Measurements from ENCODE around the gene TRPV6. TPM values are rescaled to one million over a fixed set of nuclear protein-coding genes. Genes with fewer than 3 reads are reported as not detected.

TRPV6 gene
- total RNA-seq, 3 donors from 2014 or later (not counting 1 experiment from before 2014, with no cell fraction given) = not detected

GRCh38 chr7:142856565-142857245 is 28.8 kb downstream of the TRPV6 start:
- Histone ChIP-seq H3K27ac (ENCODE audit: low read length) (no peak overlapping the region), H3K27me3 (ENCODE audit: control insufficient read depth, insufficient read depth, low read length) (no peaks in the 10 kb centered on the region), H3K9me3 (ENCODE audit: control insufficient read depth, insufficient read depth, low read length) (no peaks in the 10 kb centered on the region), H3K4me3 (ENCODE audit: low read length) (no peak overlapping the region), H3K4me1 (ENCODE audit: control insufficient read depth, insufficient read depth, low read length) (peaks cover 17% of the 10 kb centered on the region), H3K36me3 (ENCODE audit: control insufficient read depth, insufficient read depth, low read length) (no peaks in the 10 kb centered on the region)
- Mint-ChIP-seq H3K27ac (no peak overlapping the region), H3K4me1 (peaks cover 10 to 16% of the 10 kb centered on the region in 2 donors), H3K36me3 (no peaks in the 10 kb centered on the region), H3K9me3 (no peaks in the 10 kb centered on the region), H3K4me3 (peak overlapping the region; percentile 7), H3K27me3 (ENCODE audit: low read depth in 2 of 2) (peaks cover 0 to 2% of the 10 kb centered on the region in 2 donors)
- TF ChIP-seq CTCF (IDR thresholded peaks at IDR 0.05) = no peak
- DNase-seq = peak in 1 of 2 donors; percentile 21
- intact Hi-C loops (cut with micrococcal nuclease) = no loop called here
- no peak for ATAC-seq
- WGBS (ENCODE audit: insufficient coverage) = 94% methylated on average over 7 of the region's 7 CpGs

GRCh38 chr7:142855756-142856564 is 29.6 kb downstream of the TRPV6 start:
- no peak overlapping the region for H3K27ac ChIP-seq (ENCODE audit: low read length)
- no peak for ATAC-seq
- DNase-seq = no peak

GRCh38 chr7:142855114-142855743 is 30.3 kb downstream of the TRPV6 start:
- no peaks in the 10 kb centered on the region for H3K9me3 ChIP-seq (ENCODE audit: control insufficient read depth, insufficient read depth, low read length)
- intact Hi-C loops (cut with micrococcal nuclease) = loop anchor here (2.0 kb wide), 1 partner anchor 360 kb away; no protein-coding TSS in a partner anchor
- H3K4me3 Mint-ChIP-seq = peak overlapping the region; percentile 58
- no peak overlapping the region for H3K27ac ChIP-seq (ENCODE audit: low read length)
- no peaks in the 10 kb centered on the region for H3K36me3 ChIP-seq (ENCODE audit: control insufficient read depth, insufficient read depth, low read length)
- peaks cover 0 to 2% of the 10 kb centered on the region in 2 donors for H3K27me3 Mint-ChIP-seq (ENCODE audit: low read depth in 2 of 2)
- H3K9me3 Mint-ChIP-seq = no peaks in the 10 kb centered on the region
- H3K4me1 Mint-ChIP-seq = peaks cover 10 to 16% of the 10 kb centered on the region in 2 donors
- peak in 1 of 2 donors; percentile 26 for DNase-seq
- TF ChIP-seq CTCF (IDR thresholded peaks at IDR 0.05) = no peak
- 10% methylated on average over 43 of the region's 43 CpGs for WGBS (ENCODE audit: insufficient coverage)
- ATAC-seq = no peak
- H3K27ac Mint-ChIP-seq = no peak overlapping the region
- no peaks in the 10 kb centered on the region for H3K27me3 ChIP-seq (ENCODE audit: control insufficient read depth, insufficient read depth, low read length)
- H3K4me3 ChIP-seq (ENCODE audit: low read length) = peak overlapping the region; percentile 88
- no peaks in the 10 kb centered on the region for H3K36me3 Mint-ChIP-seq
- peaks cover 17% of the 10 kb centered on the region for H3K4me1 ChIP-seq (ENCODE audit: control insufficient read depth, insufficient read depth, low read length)

More at GRCh38 chr7:142855756-142856564, 29.6 kb downstream of the TRPV6 start:
- intact Hi-C loops (cut with micrococcal nuclease) = loop anchor here (2.0 kb wide), 1 partner anchor 359 kb away; no protein-coding TSS in a partner anchor
- Mint-ChIP-seq H3K27ac (no peak overlapping the region), H3K4me1 (peaks cover 10 to 16% of the 10 kb centered on the region in 2 donors), H3K9me3 (no peaks in the 10 kb centered on the region), H3K36me3 (no peaks in the 10 kb centered on the region), H3K4me3 (peak overlapping the region; percentile 58), H3K27me3 (ENCODE audit: low read depth in 2 of 2) (peaks cover 0 to 2% of the 10 kb centered on the region in 2 donors)
- Histone ChIP-seq H3K27me3 (ENCODE audit: control insufficient read depth, insufficient read depth, low read length) (no peaks in the 10 kb centered on the region), H3K36me3 (ENCODE audit: control insufficient read depth, insufficient read depth, low read length) (no peaks in the 10 kb centered on the region), H3K4me3 (ENCODE audit: low read length) (no peak overlapping the region), H3K9me3 (ENCODE audit: control insufficient read depth, insufficient read depth, low read length) (no peaks in the 10 kb centered on the region), H3K4me1 (ENCODE audit: control insufficient read depth, insufficient read depth, low read length) (peaks cover 17% of the 10 kb centered on the region)
- no peak for TF ChIP-seq CTCF (IDR thresholded peaks at IDR 0.05)
- 86% methylated on average over 12 of the region's 12 CpGs for whole genome bisulfite sequencing (ENCODE audit: insufficient coverage)

Data from natural killer cell (primary cell).